HUES48 (cell line): ENCODE results near the gene HARS1.
"Not testable (repeated sequence)": the region's sequence is repeated elsewhere in the genome, so short reads cannot be mapped to it uniquely, and the experiment has no call there.

Source experiments
- H3K27ac ChIP-seq: one replicate; pipeline ENCODE4 v1.7.0; 2013; ENCODE audit warnings: low read depth, low read length, inconsistent platforms
- H3K27me3 ChIP-seq: 2 replicates; pipeline ENCODE4 v1.6.1; 2013; ENCODE audit warnings: mild to moderate bottlenecking, low read length; ENCODE audit not compliant: control insufficient read depth, insufficient read depth
- H3K36me3 ChIP-seq: 2 replicates; pipeline ENCODE4 v1.6.1; 2013; ENCODE audit warnings: low read length; ENCODE audit not compliant: control insufficient read depth, insufficient read depth
- H3K4me1 ChIP-seq: 2 replicates; pipeline ENCODE4 v1.6.1; 2013; ENCODE audit warnings: mild to moderate bottlenecking, low read length; ENCODE audit not compliant: control insufficient read depth, insufficient read depth
- H3K4me3 ChIP-seq: 2 replicates; pipeline ENCODE4 v1.5.1; 2013; ENCODE audit warnings: mild to moderate bottlenecking, low read depth, low read length
- H3K9ac ChIP-seq: 2 replicates; pipeline ENCODE4 v1.6.1; 2013; ENCODE audit warnings: mild to moderate bottlenecking, low read depth, low read length, moderate library complexity
- H3K9me3 ChIP-seq: 2 replicates; pipeline ENCODE4 v1.6.1; 2013; ENCODE audit warnings: low read length; ENCODE audit not compliant: control insufficient read depth, insufficient read depth

Gene HARS1, protein sequence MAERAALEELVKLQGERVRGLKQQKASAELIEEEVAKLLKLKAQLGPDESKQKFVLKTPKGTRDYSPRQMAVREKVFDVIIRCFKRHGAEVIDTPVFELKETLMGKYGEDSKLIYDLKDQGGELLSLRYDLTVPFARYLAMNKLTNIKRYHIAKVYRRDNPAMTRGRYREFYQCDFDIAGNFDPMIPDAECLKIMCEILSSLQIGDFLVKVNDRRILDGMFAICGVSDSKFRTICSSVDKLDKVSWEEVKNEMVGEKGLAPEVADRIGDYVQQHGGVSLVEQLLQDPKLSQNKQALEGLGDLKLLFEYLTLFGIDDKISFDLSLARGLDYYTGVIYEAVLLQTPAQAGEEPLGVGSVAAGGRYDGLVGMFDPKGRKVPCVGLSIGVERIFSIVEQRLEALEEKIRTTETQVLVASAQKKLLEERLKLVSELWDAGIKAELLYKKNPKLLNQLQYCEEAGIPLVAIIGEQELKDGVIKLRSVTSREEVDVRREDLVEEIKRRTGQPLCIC

GRCh38 chr5:140690941-140691924 lies at the start of gene HARS1, which contains the start of gene HARS2:
Gene HARS1, minus strand, starts transcription at chr5:140691370. Its CDS starts 66 bp downstream, at chr5:140691304.
Gene HARS2, plus strand, starts transcription at chr5:140691455. Its CDS starts 194 bp downstream, at chr5:140691649.
- Histone ChIP-seq H3K9me3 (no peaks in the 10 kb centered on the region), H3K27ac (peak within 1 kb of the TSS; percentile 96), H3K36me3 (peaks cover 51% of the 10 kb centered on the region), H3K4me3 (peak within 1 kb of the TSS; percentile 94), H3K9ac (peak within 1 kb of the TSS; percentile 73), H3K27me3 (no peaks in the 10 kb centered on the region), H3K4me1 (no peaks in the 10 kb centered on the region)

- no peaks in the 10 kb centered on the region for H3K4me1 ChIP-seq
- H3K36me3 ChIP-seq = no peaks in the 10 kb centered on the region
- no peak overlapping the region for H3K27ac ChIP-seq
- no peaks in the 10 kb centered on the region for H3K27me3 ChIP-seq
- peaks cover 13% of the 10 kb centered on the region; the same call in 1 of the 2 replicates for H3K9me3 ChIP-seq
- H3K4me3 ChIP-seq = no peak overlapping the region
- H3K9ac ChIP-seq = no peak overlapping the region
Measured at GRCh38 chr5:140737486-140737885, 46.3 kb upstream of the HARS1 start.

DNA sequence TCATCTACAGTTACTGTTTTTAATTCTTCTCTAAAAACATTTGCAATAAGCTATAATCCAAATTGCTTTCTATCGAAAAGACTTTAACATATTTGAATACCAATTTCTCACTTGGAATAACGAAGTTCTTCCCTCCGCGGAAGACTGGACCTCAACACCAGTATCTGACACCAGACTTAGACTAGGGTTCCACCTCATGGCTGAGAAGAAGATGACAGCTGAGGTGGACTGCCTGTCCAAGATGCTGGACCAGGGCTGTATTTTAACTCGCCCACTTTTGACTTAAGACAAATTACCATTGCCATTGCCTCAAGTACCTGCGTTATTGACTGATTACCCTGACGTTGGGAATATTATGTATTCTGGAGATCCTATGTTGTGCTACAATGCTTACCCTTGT lies 43.2 kb upstream of the HARS1 start:
- Histone ChIP-seq H3K9ac (no peak overlapping the region), H3K27me3 (no peaks in the 10 kb centered on the region), H3K4me1 (no peaks in the 10 kb centered on the region), H3K36me3 (no peaks in the 10 kb centered on the region), H3K9me3 (no peaks in the 10 kb centered on the region; the same call in 1 of the 2 replicates), H3K27ac (no peak overlapping the region), H3K4me3 (no peak overlapping the region)

DNA sequence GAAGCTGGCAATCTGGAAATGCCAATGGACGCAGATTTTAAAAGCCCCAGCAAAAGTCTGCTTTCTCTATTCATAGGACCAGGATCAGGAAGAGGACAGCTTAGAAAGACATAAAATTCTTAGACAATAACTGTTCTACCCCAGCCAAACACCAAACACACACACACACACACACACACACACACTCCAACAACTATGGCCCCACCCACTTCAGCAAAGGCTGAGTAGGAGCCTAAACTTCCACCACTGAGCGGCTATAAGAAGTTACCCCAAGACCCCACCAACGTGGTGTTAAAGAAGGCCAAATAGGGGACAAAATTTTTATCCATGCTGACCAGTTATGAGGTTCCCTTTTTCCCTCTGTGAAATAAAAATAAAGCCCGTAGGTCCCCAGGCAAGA lies 41.9 kb upstream of the HARS1 start:
- Histone ChIP-seq H3K36me3 (no peaks in the 10 kb centered on the region), H3K4me1 (no peaks in the 10 kb centered on the region), H3K27me3 (no peaks in the 10 kb centered on the region)

DNA sequence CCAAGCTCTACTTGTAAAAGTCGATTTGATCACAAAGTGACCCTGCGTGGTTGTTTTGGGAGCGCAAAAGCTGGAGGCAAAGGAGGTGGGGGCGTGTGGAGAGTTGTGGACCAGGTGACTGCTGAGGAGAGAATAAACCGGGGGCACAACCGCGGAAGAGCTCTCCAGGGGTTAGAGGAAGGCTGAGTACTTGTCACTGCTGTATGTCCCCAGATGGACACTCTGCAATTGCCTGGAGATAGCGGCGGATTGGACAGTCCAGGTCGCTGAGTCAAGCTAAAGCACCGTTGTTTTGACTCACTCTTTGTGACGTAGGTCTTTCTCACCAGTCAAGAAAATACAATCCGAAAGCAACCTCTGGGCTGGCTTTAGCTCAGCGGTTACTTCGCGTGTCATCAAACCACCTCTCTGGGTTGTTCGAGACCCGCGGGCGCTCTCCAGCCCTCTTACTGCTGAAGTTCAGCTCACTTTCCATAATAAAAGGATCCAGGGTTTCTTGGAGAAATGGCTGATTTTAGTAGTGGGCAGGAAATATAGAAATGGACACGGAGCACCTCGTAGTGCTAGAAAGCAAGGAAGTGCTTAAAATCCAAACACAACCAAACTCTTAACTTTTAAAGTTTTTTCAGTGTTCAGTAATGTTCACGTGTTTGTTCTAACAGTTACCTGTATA lies 34.8 kb upstream of the HARS1 start:
- H3K4me3 ChIP-seq = peak overlapping the region; percentile 88
- H3K4me1 ChIP-seq = no peaks in the 10 kb centered on the region
- H3K36me3 ChIP-seq = no peaks in the 10 kb centered on the region
- H3K27me3 ChIP-seq = no peaks in the 10 kb centered on the region
- no peak overlapping the region for H3K27ac ChIP-seq
- H3K9ac ChIP-seq = no peak overlapping the region
- no peaks in the 10 kb centered on the region for H3K9me3 ChIP-seq

More for the DNA sequence above, 41.9 kb upstream of the HARS1 start:
- H3K9ac ChIP-seq = no peak overlapping the region
- H3K9me3 ChIP-seq = no peaks in the 10 kb centered on the region
- H3K4me3 ChIP-seq = no peak overlapping the region
- H3K27ac ChIP-seq = no peak overlapping the region

DNA sequence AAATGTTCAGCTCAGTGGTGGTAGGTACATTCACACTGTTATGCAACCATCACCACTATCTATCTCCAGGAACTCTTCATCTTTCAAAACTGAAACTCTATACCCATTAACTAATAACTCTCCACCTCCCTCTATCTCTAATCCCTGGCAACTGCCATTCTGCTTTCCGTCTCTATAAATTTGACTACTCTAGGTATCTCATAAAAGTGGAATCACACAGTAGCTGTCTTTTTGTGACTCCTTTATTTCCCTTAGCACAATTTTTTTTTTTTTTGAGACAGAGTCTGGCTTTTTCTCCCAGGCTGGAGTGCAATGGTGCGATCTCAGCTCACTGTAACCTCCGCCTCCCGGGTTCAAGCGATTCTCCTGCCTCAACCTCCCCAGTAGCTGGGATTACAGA lies 30.2 kb upstream of the HARS1 start:
- H3K27ac ChIP-seq, H3K4me3 ChIP-seq, H3K9ac ChIP-seq, H3K27me3 ChIP-seq, H3K4me1 ChIP-seq, H3K9me3 ChIP-seq, H3K36me3 ChIP-seq: not testable (repeated sequence)

DNA sequence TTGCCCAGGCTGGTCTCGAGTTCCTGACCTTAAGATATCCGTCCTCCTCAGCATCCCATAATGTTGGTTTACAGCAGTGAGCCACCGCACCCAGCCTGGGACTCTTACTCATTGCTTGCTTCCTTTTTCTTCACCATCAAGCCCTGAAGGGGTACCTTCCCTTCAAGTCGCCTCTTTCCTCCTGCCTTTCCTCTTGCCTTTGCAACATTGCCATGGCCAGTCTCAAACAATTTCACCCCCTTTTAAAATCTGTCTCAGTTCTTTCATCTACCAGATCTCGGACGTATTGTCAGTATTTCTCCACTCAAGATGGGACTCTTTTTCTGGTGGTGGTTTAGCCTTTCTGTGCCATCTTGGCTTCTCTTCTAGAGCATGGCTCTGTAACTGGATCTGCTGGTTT lies 29.6 kb upstream of the HARS1 start:
- not testable (repeated sequence) for H3K4me1 ChIP-seq, H3K9ac ChIP-seq, H3K27me3 ChIP-seq, H3K27ac ChIP-seq, H3K9me3 ChIP-seq, H3K36me3 ChIP-seq, H3K4me3 ChIP-seq

DNA sequence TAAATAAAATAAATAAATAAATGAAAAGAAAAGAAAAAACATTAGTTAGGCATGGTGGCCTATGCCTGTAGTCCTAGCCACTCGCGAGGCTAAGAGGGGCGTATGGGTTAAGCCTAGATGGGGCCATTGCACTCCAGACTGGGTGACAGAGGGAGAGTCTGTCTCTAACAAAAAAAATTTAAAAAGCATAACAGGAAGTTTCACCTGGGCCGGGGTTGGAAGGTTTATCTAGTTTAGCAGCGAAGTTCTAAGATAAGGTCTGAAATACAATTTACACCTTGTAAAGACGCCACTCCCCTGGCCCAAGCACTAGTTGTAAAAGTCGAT lies 27.1 kb upstream of the HARS1 start:
- H3K27me3 ChIP-seq = no peaks in the 10 kb centered on the region
- H3K9me3 ChIP-seq = no peaks in the 10 kb centered on the region
- no peaks in the 10 kb centered on the region for H3K36me3 ChIP-seq
- H3K4me3 ChIP-seq = no peak overlapping the region
- no peaks in the 10 kb centered on the region for H3K4me1 ChIP-seq
- H3K27ac ChIP-seq = no peak overlapping the region
- H3K9ac ChIP-seq = no peak overlapping the region

DNA sequence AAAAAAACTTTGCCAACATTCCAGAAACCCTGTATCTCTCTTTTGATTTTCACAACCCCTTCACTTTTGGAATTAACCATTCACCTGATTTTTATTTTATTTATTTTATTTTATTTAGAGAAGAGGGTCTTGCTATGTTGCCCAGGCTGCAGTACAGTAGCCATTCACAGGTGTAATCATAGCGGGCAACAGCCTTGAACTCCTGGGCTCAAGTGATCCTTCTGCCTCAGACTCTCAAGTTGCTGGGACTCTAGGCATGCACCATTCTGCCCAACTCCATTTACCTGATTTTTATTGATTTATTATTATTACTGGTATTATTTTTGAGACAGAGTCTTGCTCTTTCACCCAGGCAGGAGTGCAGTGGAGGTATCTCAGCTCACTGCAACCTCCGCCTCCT lies 25.1 kb upstream of the HARS1 start:
- not testable (repeated sequence) for H3K27me3 ChIP-seq, H3K27ac ChIP-seq, H3K4me3 ChIP-seq, H3K9me3 ChIP-seq, H3K36me3 ChIP-seq, H3K4me1 ChIP-seq, H3K9ac ChIP-seq

DNA sequence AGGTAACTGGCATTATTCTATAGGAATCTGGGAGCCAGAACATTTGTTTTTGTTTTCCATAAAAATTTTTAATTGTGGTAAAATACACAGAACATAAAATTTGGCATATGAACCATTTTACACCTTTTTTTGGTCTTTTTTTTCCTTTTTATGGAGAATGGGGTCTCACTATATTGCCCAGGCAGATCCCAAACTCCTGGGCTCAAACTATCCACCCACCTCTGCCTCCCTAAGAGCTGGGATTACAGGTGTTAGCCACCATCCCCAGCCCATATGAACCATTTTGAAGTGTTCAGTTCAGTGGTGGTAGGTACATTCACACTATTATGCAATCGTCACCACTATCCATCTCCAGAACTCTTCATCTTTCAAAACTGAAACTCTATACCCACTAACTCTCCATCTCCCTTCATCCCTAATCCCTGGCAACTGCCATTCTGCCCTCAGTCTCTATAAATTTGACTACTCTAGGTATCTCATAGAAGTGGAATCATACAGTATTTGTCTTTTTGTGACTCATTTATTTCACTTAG lies 22.5 kb upstream of the HARS1 start:
- H3K36me3 ChIP-seq = no peaks in the 10 kb centered on the region
- H3K27ac ChIP-seq = no peak overlapping the region
- H3K27me3 ChIP-seq = no peaks in the 10 kb centered on the region
- H3K4me1 ChIP-seq = no peaks in the 10 kb centered on the region
- H3K4me3 ChIP-seq = no peak overlapping the region
- no peak overlapping the region for H3K9ac ChIP-seq
- no peaks in the 10 kb centered on the region for H3K9me3 ChIP-seq
